ENCODE measurements around the gene BOD1.
"Not testable (repeated sequence)": the region's sequence is repeated elsewhere in the genome, so short reads cannot be mapped to it uniquely, and the experiment has no call there.

The BOD1 gene

GRCh38 chr5:173595841-173596240 lies 20.6 kb downstream of the BOD1 start:
- no peak for DNase-seq
- no peaks in the 10 kb centered on the region for H3K36me3 ChIP-seq (ENCODE audit: control insufficient read depth, insufficient read depth, low read length)
- H3K4me1 ChIP-seq (ENCODE audit: control insufficient read depth, insufficient read depth, low read length, poor library complexity, severe bottlenecking), result no peaks in the 10 kb centered on the region
- peaks cover 16% of the 10 kb centered on the region for H3K9me3 ChIP-seq (ENCODE audit: control insufficient read depth, low read length)
- H3K27me3 ChIP-seq (replicated peaks; ENCODE audit: control insufficient read depth, insufficient read depth, low read length, poor library complexity, severe bottlenecking), result no peaks in the 10 kb centered on the region
- no peak overlapping the region for H3K4me3 ChIP-seq (ENCODE audit: insufficient read depth, low read depth, low read length, poor library complexity, severe bottlenecking)
- H3K27ac ChIP-seq (ENCODE audit: insufficient read depth, low read length, poor library complexity, severe bottlenecking), result no peak overlapping the region

- no peak for DNase-seq
- Histone ChIP-seq H3K4me1 (ENCODE audit: control insufficient read depth, insufficient read depth, low read length, poor library complexity, severe bottlenecking) (no peaks in the 10 kb centered on the region), H3K27me3 (replicated peaks; ENCODE audit: control insufficient read depth, insufficient read depth, low read length, poor library complexity, severe bottlenecking) (no peaks in the 10 kb centered on the region), H3K9me3 (ENCODE audit: control insufficient read depth, low read length) (peaks cover 24% of the 10 kb centered on the region), H3K27ac (ENCODE audit: insufficient read depth, low read length, poor library complexity, severe bottlenecking) (no peak overlapping the region), H3K36me3 (ENCODE audit: control insufficient read depth, insufficient read depth, low read length) (no peaks in the 10 kb centered on the region), H3K4me3 (ENCODE audit: insufficient read depth, low read depth, low read length, poor library complexity, severe bottlenecking) (no peak overlapping the region)
Measured at GRCh38 chr5:173594061-173594460, 22.4 kb downstream of the BOD1 start.

- no peak overlapping the region for H3K4me3 ChIP-seq (ENCODE audit: insufficient read depth, low read depth, low read length, poor library complexity, severe bottlenecking)
- no peak for DNase-seq
Measured at GRCh38 chr5:173592050-173592669, 24.3 kb downstream of the BOD1 start.

GRCh38 chr5:173591056-173591514 lies 25.4 kb downstream of the BOD1 start:
- no peaks in the 10 kb centered on the region for H3K36me3 ChIP-seq (ENCODE audit: control insufficient read depth, insufficient read depth, low read length)
- H3K27ac ChIP-seq (ENCODE audit: insufficient read depth, low read length, poor library complexity, severe bottlenecking), result no peak overlapping the region
- no peaks in the 10 kb centered on the region for H3K4me1 ChIP-seq (ENCODE audit: control insufficient read depth, insufficient read depth, low read length, poor library complexity, severe bottlenecking)
- DNase-seq, result no peak
- no peaks in the 10 kb centered on the region for H3K27me3 ChIP-seq (replicated peaks; ENCODE audit: control insufficient read depth, insufficient read depth, low read length, poor library complexity, severe bottlenecking)
- no peak overlapping the region for H3K4me3 ChIP-seq (ENCODE audit: insufficient read depth, low read depth, low read length, poor library complexity, severe bottlenecking)
- peaks cover 24% of the 10 kb centered on the region for H3K9me3 ChIP-seq (ENCODE audit: control insufficient read depth, low read length)

More at GRCh38 chr5:173592050-173592669, 24.3 kb downstream of the BOD1 start:
- no peaks in the 10 kb centered on the region for H3K4me1 ChIP-seq (ENCODE audit: control insufficient read depth, insufficient read depth, low read length, poor library complexity, severe bottlenecking)
- no peaks in the 10 kb centered on the region for H3K36me3 ChIP-seq (ENCODE audit: control insufficient read depth, insufficient read depth, low read length)
- H3K27me3 ChIP-seq (replicated peaks; ENCODE audit: control insufficient read depth, insufficient read depth, low read length, poor library complexity, severe bottlenecking), result no peaks in the 10 kb centered on the region
- H3K27ac ChIP-seq (ENCODE audit: insufficient read depth, low read length, poor library complexity, severe bottlenecking), result no peak overlapping the region
- H3K9me3 ChIP-seq (ENCODE audit: control insufficient read depth, low read length), result peaks cover 24% of the 10 kb centered on the region

- H3K27ac ChIP-seq (ENCODE audit: insufficient read depth, low read length, poor library complexity, severe bottlenecking), result no peak overlapping the region
- no peak overlapping the region for H3K4me3 ChIP-seq (ENCODE audit: insufficient read depth, low read depth, low read length, poor library complexity, severe bottlenecking)
- peaks cover 24% of the 10 kb centered on the region for H3K9me3 ChIP-seq (ENCODE audit: control insufficient read depth, low read length)
- H3K27me3 ChIP-seq (replicated peaks; ENCODE audit: control insufficient read depth, insufficient read depth, low read length, poor library complexity, severe bottlenecking), result no peaks in the 10 kb centered on the region
- DNase-seq, result no peak
- H3K36me3 ChIP-seq (ENCODE audit: control insufficient read depth, insufficient read depth, low read length), result no peaks in the 10 kb centered on the region
- no peaks in the 10 kb centered on the region for H3K4me1 ChIP-seq (ENCODE audit: control insufficient read depth, insufficient read depth, low read length, poor library complexity, severe bottlenecking)
Measured at GRCh38 chr5:173590436-173591055, 25.9 kb downstream of the BOD1 start.

- H3K4me1 ChIP-seq (ENCODE audit: control insufficient read depth, insufficient read depth, low read length, poor library complexity, severe bottlenecking); H3K9me3 ChIP-seq (ENCODE audit: control insufficient read depth, low read length); H3K36me3 ChIP-seq (ENCODE audit: control insufficient read depth, insufficient read depth, low read length); H3K27ac ChIP-seq (ENCODE audit: insufficient read depth, low read length, poor library complexity, severe bottlenecking); H3K27me3 ChIP-seq (replicated peaks; ENCODE audit: control insufficient read depth, insufficient read depth, low read length, poor library complexity, severe bottlenecking); DNase-seq; H3K4me3 ChIP-seq (ENCODE audit: insufficient read depth, low read depth, low read length, poor library complexity, severe bottlenecking): not testable (repeated sequence)
Measured at GRCh38 chr5:173586133-173586532, 30.3 kb downstream of the BOD1 start.

- DNase-seq, result no peak
- Histone ChIP-seq H3K4me3 (ENCODE audit: insufficient read depth, low read depth, low read length, poor library complexity, severe bottlenecking) (no peak overlapping the region), H3K27me3 (replicated peaks; ENCODE audit: control insufficient read depth, insufficient read depth, low read length, poor library complexity, severe bottlenecking) (no peaks in the 10 kb centered on the region), H3K9me3 (ENCODE audit: control insufficient read depth, low read length) (no peaks in the 10 kb centered on the region), H3K4me1 (ENCODE audit: control insufficient read depth, insufficient read depth, low read length, poor library complexity, severe bottlenecking) (no peaks in the 10 kb centered on the region), H3K36me3 (ENCODE audit: control insufficient read depth, insufficient read depth, low read length) (no peaks in the 10 kb centered on the region), H3K27ac (ENCODE audit: insufficient read depth, low read length, poor library complexity, severe bottlenecking) (no peak overlapping the region)
Measured at GRCh38 chr5:173583346-173583745, 33.1 kb downstream of the BOD1 start.

GRCh38 chr5:173582216-173583111 lies 34.0 kb downstream of the BOD1 start:
- no peak for DNase-seq
- no peak overlapping the region for H3K4me3 ChIP-seq (ENCODE audit: insufficient read depth, low read depth, low read length, poor library complexity, severe bottlenecking)
- no peak overlapping the region for H3K27ac ChIP-seq (ENCODE audit: insufficient read depth, low read length, poor library complexity, severe bottlenecking)
- no peaks in the 10 kb centered on the region for H3K27me3 ChIP-seq (replicated peaks; ENCODE audit: control insufficient read depth, insufficient read depth, low read length, poor library complexity, severe bottlenecking)
- no peaks in the 10 kb centered on the region for H3K9me3 ChIP-seq (ENCODE audit: control insufficient read depth, low read length)
- H3K4me1 ChIP-seq (ENCODE audit: control insufficient read depth, insufficient read depth, low read length, poor library complexity, severe bottlenecking), result no peaks in the 10 kb centered on the region
- H3K36me3 ChIP-seq (ENCODE audit: control insufficient read depth, insufficient read depth, low read length), result no peaks in the 10 kb centered on the region

- peak in 1 of 3 donors; percentile 4 for DNase-seq
- Histone ChIP-seq H3K27ac (ENCODE audit: insufficient read depth, low read length, poor library complexity, severe bottlenecking) (no peak overlapping the region), H3K4me1 (ENCODE audit: control insufficient read depth, insufficient read depth, low read length, poor library complexity, severe bottlenecking) (no peaks in the 10 kb centered on the region), H3K27me3 (replicated peaks; ENCODE audit: control insufficient read depth, insufficient read depth, low read length, poor library complexity, severe bottlenecking) (no peaks in the 10 kb centered on the region), H3K36me3 (ENCODE audit: control insufficient read depth, insufficient read depth, low read length) (no peaks in the 10 kb centered on the region), H3K9me3 (ENCODE audit: control insufficient read depth, low read length) (no peaks in the 10 kb centered on the region), H3K4me3 (ENCODE audit: insufficient read depth, low read depth, low read length, poor library complexity, severe bottlenecking) (no peak overlapping the region)
Measured at GRCh38 chr5:173581408-173582215, 34.8 kb downstream of the BOD1 start.

All from effector memory CD4-positive, alpha-beta T cell (primary cell).